GM12892 (cell line): ENCODE data around the gene KCNA2.

Experiments used
- POLR2A ChIP-seq: IDR thresholded peaks from 2 replicates; pipeline ENCODE4 v1.6.1; 2011; ENCODE audit warnings: low read depth, low read length, control low read depth
- POLR2AphosphoS5 ChIP-seq: IDR thresholded peaks from 2 replicates; pipeline ENCODE4 v1.6.1; 2011; ENCODE audit warnings: low read depth, low read length, control low read depth
- TAF1 ChIP-seq: IDR thresholded peaks from 2 replicates; pipeline ENCODE4 v1.6.1; 2011; ENCODE audit warnings: low read depth, mild to moderate bottlenecking, control low read depth, low read length, borderline replicate concordance

GRCh38 chr1:110643879-110644472, 37.8 kb upstream of the KCNA2 start:
- TF ChIP-seq POLR2A = no peak
- TF ChIP-seq POLR2AphosphoS5 = no peak
- TF ChIP-seq TAF1 = no peak
